HL-60 (cell line): ENCODE data around the gene ROPN1L.

ENCODE experiments used
- DNase-seq, 2 experiments: peaks; one replicate each; pipeline ENCODE4 v3.0.0-alpha.2; 2010 to 2020; ENCODE audit warnings: low read depth in 1 of 2, low spot score in 1 of 2
- H3K27ac ChIP-seq: fragments of 250-450 bp; sonication (Bioruptor Pico); replicated peaks from 2 replicates; pipeline ENCODE4 v1.5.1; 2020; ENCODE audit warnings: mild to moderate bottlenecking, moderate library complexity
- H3K27me3 ChIP-seq: fragments of 250-450 bp; sonication (Bioruptor Pico); 2 replicates; pipeline ENCODE4 v1.5.1; 2021; ENCODE audit warnings: mild to moderate bottlenecking, moderate library complexity; ENCODE audit not compliant: insufficient read depth, poor library complexity, severe bottlenecking
- H3K4me3 ChIP-seq: replicated peaks from 2 replicates; pipeline ENCODE4 v1.5.1; 2011; ENCODE audit warnings: mild to moderate bottlenecking, control low read depth, low read length; ENCODE audit not compliant: insufficient read depth
- CTCF ChIP-seq: IDR thresholded peaks from one replicate; pipeline ENCODE4 v1.5.1; 2011; ENCODE audit warnings: low read length, control low read depth, inconsistent platforms; ENCODE audit not compliant: insufficient read depth
- GABPA ChIP-seq: IDR thresholded peaks from 2 replicates; pipeline ENCODE4 v1.6.1; 2012; ENCODE audit warnings: low read depth
- POLR2AphosphoS5 ChIP-seq: IDR thresholded peaks from 2 replicates; pipeline ENCODE4 v1.6.1; 2012; ENCODE audit warnings: low read depth
- REST ChIP-seq: IDR thresholded peaks from 2 replicates; pipeline ENCODE4 v1.6.1; 2012; ENCODE audit warnings: low read depth; ENCODE audit not compliant: insufficient replicate concordance
- SPI1 ChIP-seq: IDR thresholded peaks from 2 replicates; pipeline ENCODE4 v1.6.1; 2012; ENCODE audit warnings: low read depth, mild to moderate bottlenecking, borderline replicate concordance

ROPN1L gene

GRCh38 chr5:10399839-10400238 is 41.8 kb upstream of the ROPN1L start:
- no peak overlapping the region for H3K4me3 ChIP-seq
- no peak for TF ChIP-seq SPI1
- no peak for TF ChIP-seq CTCF
- no peak for TF ChIP-seq GABPA
- no peak for TF ChIP-seq POLR2AphosphoS5
- no peak for TF ChIP-seq REST
- H3K27me3 ChIP-seq = no peaks in the 10 kb centered on the region
- H3K27ac ChIP-seq = no peak overlapping the region
- no peak for DNase-seq

GRCh38 chr5:10400411-10400810 is 41.3 kb upstream of the ROPN1L start:
- no peak overlapping the region for H3K27ac ChIP-seq
- no peak for DNase-seq
- TF ChIP-seq GABPA (no peak), REST (no peak), CTCF (no peak), SPI1 (no peak), POLR2AphosphoS5 (no peak)
- no peaks in the 10 kb centered on the region for H3K27me3 ChIP-seq
- no peak overlapping the region for H3K4me3 ChIP-seq

- H3K27ac ChIP-seq = no peak overlapping the region
- peak in 1 of 2 experiments; percentile 25 for DNase-seq
- TF ChIP-seq SPI1 = no peak
- TF ChIP-seq POLR2AphosphoS5 = no peak
- TF ChIP-seq CTCF = no peak
- TF ChIP-seq REST = no peak
- no peak for TF ChIP-seq GABPA
Measured at GRCh38 chr5:10400831-10401230, 40.8 kb upstream of the ROPN1L start.

More at GRCh38 chr5:10400831-10401230, 40.8 kb upstream of the ROPN1L start:
- H3K4me3 ChIP-seq = no peak overlapping the region
- H3K27me3 ChIP-seq = no peaks in the 10 kb centered on the region
